CD4-positive, alpha-beta T cell treated with Interleukin-17A for 4 hours (primary cell): Measurements from ENCODE around the gene PSME3.
"Not testable (repeated sequence)": the region's sequence is repeated elsewhere in the genome, so short reads cannot be mapped to it uniquely, and the experiment has no call there.

Experiments used
- DNase-seq: peaks from one replicate; pipeline ENCODE4 v3.0.0-alpha.2; 2020; ENCODE audit warnings: mixed read lengths

Gene PSME3

DNA sequence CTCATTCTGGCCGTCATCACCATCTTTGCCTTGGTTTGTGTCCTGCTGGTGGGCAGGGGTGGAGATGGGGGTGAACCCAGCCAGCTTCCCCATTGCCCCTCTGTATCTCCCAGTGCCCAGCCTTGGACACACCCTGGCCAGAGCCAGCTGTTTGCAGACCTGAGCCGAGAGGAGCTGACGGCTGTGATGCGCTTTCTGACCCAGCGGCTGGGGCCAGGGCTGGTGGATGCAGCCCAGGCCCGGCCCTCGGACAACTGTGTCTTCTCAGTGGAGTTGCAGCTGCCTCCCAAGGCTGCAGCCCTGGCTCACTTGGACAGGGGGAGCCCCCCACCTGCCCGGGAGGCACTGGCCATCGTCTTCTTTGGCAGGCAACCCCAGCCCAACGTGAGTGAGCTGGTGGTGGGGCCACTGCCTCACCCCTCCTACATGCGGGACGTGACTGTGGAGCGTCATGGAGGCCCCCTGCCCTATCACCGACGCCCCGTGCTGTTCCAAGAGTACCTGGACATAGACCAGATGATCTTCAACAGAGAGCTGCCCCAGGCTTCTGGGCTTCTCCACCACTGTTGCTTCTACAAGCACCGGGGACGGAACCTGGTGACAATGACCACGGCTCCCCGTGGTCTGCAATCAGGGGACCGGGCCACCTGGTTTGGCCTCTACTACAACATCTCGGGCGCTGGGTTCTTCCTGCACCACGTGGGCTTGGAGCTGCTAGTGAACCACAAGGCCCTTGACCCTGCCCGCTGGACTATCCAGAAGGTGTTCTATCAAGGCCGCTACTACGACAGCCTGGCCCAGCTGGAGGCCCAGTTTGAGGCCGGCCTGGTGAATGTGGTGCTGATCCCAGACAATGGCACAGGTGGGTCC, 18.4 kb downstream of the PSME3 start:
- not testable (repeated sequence) for DNase-seq

DNA sequence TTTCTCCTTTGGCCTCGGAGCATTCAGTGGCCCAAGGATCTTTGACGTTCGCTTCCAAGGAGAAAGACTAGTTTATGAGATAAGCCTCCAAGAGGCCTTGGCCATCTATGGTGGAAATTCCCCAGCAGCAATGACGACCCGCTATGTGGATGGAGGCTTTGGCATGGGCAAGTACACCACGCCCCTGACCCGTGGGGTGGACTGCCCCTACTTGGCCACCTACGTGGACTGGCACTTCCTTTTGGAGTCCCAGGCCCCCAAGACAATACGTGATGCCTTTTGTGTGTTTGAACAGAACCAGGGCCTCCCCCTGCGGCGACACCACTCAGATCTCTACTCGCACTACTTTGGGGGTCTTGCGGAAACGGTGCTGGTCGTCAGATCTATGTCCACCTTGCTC, 19.2 kb downstream of the PSME3 start:
- no peak for DNase-seq

DNA sequence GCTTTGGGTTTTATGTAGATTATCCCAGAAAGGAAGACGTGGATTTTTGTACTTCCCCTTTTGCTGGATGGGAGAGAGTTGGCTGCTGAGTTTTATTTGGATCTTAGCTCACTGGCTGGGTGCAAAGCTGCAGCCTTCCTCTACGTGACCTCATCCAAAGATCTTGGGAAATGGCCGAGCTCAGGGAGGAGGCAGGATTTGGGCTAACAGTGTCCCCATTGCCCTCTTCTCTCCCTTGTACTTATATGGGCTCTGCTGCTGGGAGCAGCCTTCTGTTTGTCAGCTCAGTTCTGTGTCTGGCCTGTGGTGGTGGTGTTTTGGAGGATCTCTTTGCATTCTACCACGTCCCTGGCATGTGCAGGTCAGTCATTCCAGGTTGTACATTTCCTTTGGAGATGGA, 19.8 kb downstream of the PSME3 start:
- no peak for DNase-seq

DNA sequence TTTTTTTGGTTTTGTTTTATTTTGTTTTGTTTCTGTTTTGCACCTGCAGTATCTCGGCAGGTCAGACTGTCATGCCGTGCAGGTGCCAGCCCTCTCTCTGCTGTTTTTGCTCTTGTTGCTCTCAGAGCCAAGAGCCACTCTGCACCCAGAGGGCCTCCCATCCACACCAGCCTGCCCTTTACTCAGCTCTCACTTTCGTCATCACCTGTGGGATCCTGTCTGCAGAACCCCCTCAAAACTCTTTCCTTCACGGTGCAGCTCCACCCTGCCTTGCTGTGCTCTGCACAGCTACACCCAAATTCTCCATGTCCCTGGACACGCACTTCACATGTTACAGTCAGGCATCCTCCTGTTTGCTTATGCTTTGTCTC, 20.4 kb downstream of the PSME3 start:
- DNase-seq = no peak

DNA sequence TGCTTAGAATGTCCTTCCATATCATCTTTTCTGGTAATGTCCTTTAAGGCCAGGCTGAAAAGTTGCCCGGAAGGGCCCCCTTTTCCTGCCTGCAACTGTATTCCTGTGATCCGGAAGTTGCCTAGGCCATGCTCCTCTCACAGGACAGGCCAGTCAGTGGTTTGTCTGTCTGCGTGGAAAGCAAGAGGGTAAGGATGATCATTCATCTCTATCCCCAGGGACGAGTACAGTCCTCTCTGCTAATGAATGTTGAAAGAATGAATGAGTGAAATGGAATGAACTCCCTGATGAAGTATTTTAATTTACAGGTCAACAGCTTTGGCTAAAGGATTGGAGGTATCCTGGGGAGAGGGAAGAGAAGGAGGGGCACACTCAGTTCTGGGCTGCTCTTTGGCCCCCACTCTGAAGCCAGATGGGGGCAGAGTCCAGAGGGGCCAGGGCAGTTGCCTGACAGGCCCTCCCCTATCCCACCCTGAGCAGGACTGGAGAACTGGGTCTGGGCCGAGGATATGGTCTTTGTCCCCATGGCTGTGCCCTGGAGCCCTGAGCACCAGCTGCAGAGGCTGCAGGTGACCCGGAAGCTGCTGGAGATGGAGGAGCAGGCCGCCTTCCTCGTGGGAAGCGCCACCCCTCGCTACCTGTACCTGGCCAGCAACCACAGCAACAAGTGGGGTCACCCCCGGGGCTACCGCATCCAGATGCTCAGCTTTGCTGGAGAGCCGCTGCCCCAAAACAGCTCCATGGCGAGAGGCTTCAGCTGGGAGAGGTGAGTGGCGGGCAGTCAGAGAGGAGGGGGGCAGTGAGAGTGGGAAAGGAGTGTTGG, 21.0 kb downstream of the PSME3 start:
- DNase-seq = no peak

DNA sequence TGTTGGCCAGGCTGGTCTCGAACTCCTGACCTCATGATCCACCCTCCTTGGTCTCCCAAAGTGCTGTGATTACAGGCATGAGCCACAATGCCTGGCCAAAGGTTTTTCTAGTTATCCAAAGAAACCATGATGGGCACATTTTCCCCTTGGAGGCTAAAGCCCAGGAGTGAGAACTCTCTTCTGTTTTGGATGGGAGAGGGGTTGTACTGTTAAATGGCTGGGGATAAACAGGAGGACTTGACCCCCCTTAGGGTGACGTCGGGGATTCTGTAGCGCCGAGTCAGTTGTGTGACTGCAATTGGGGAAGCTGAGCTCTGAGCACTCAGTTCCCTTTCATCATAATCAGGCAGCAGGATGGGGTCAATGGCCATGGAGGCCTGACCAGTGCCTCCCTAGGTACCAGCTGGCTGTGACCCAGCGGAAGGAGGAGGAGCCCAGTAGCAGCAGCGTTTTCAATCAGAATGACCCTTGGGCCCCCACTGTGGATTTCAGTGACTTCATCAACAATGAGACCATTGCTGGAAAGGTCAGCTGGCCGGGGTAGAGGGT, 21.9 kb downstream of the PSME3 start:
- no peak for DNase-seq

DNA sequence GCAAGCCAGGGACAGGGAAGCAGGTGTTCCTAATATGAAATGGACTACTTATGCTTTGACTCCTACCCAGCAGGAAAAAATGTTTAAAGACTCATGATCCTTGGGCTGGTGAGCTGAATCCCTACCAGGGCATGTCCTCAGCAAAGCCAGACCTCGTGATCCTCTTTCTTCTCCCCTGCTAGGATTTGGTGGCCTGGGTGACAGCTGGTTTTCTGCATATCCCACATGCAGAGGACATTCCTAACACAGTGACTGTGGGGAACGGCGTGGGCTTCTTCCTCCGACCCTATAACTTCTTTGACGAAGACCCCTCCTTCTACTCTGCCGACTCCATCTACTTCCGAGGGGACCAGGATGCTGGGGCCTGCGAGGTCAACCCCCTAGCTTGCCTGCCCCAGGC, 22.9 kb downstream of the PSME3 start:
- not testable (repeated sequence) for DNase-seq

DNA sequence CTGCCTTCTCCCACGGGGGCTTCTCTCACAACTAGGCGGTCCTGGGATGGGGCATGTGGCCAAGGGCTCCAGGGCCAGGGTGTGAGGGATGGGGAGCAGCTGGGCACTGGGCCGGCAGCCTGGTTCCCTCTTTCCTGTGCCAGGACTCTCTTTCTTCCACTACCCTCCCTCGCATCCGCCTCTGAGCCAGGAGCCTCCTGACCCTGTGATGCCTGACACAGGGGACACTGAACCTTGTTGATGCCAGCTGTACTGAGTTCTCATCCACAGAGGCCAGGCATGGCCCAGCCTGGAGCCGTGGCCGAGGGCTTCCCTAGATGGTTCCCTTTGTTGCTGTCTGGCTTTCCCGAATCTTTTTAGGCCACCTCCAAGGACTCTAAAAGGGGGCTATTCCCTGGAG, 23.3 kb downstream of the PSME3 start:
- not testable (repeated sequence) for DNase-seq

DNA sequence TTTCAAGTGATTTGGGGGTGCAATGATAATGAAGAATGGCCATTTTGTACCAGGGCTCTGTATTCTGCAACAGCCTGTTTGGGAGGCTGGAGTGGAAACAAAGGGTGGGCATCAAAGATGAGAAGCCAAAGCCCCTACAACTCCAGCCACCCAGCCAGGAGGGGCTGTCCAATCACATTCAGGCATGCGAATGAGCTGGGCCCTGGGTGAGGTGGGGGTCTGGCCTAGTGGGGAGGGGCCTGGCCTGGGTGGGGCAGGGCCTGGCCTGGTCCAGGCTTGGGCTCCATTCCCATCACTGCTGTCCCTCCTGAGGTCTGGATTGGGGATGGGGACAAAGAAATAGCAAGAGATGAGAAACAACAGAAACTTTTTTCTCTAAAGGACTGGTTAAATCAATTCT, 24.2 kb downstream of the PSME3 start:
- DNase-seq = no peak

DNA sequence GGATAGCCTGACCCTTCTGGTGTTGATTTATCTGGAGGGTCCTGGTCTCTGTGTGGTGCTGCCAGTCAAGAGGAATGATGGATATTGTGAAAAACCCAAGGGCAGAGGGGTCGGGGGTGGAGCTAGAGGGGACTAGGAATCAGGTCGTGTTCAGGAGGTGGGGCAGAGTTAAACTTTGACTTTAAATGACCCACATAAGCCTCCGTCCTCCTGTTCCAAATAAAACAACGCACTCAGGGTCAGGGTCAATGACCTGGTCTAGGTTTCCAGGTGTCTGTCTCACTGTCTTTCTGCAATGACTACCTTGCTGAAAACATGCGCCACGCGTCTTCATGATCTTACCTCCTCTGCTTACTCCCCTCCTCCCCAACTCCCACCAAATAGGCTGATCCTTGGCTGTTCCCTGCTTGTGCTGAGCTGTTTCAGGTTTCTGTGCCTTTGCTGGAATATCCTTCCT, 32.5 kb downstream of the PSME3 start:
- DNase-seq = no peak

DNA sequence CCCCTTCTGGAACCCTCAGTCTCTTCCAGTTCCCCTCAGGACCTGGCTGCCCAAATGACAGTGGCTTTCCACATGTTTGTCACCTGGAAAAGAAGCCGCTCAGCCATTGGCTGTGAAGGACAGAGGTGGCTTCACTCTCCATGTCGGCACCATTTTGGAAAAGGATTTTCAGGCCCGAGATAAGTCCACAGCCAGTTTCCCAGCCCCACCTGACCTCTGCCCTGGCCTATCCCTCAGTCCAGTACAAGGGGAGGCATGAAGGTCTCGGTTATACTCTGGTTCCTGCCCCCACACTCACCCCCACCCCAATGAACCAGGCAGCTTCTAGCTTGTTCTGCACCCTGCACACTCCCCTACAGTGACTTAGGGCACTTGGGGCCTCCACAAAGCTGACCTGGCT, 33.0 kb downstream of the PSME3 start:
- DNase-seq = no peak

DNA sequence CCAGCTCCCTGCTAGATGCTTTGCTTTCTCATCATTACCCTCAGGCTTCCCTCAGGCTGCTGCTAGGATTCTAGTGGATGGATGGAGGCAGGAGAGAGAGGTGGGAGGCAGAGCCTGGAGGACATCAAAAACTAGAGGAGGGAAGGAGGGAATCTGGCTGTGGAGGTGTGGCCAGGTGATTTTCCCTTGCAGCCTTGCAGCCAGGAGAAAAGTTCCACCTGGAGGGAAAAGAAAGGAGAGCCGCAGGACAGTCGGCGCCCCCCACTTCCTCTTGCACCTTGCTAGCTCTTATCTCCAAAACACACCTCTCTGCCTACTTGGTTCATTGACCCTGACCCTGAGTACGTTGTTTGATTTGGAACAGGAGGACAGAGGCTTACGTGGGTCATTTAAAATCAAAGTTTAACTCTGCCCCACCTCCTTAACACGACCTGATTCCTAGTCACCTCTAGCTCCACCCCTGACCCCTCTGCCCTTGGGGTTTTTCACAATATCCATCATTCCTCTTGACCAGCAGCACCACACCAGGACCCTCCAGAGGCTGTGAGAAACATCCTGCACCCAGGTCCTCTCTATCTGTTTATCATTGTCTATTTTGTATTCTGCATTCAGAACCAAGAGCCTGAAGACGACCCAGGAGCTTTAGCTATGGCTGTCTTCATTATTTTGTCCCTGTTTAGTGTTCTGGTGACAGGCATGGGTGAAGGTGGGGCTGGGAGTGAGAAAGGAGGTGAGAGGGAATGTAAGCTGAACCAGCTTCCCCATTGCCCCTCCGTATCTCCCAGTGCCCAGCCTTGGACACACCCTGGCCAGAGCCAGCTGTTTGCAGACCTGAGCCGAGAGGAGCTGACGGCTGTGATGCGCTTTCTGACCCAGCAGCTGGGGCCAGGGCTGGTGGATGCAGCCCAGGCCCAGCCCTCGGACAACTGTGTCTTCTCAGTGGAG, 33.7 kb downstream of the PSME3 start:
- no peak for DNase-seq

DNA sequence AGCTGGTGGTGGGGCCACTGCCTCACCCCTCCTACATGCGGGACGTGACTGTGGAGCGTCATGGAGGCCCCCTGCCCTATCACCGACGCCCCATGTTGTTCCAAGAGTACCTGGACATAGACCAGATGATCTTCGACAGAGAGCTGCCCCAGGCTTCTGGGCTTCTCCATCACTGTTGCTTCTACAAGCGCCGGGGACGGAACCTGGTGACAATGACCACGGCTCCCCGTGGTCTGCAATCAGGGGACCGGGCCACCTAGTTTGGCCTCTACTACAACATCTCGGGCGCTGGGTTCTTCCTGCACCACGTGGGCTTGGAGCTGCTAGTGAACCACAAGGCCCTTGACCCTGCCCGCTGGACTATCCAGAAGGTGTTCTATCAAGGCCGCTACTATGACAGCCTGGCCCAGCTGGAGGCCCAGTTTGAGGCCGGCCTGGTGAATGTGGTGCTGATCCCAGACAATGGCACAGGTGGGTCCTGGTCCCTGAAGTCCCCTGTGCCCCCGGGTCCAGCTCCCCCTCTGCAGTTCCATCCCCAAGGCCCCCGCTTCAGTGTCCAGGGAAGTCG, 34.6 kb downstream of the PSME3 start:
- not testable (repeated sequence) for DNase-seq

DNA sequence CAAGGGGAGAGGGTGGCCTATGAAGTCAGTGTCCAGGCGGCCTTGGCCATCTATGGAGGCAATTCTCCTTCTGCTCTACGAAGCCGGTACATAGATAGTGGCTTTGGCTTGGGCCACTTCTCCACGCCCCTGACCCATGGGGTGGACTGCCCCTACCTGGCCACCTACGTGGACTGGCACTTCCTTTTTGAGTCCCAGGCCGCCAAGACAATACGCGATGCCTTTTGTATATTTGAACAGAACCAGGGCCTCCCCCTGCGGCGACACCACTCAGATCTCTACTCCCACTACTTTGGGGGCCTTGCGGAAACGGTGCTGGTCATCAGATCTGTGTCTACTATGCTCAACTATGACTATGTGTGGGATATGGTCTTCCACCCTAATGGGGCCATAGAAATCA, 35.1 kb downstream of the PSME3 start:
- DNase-seq = no peak

DNA sequence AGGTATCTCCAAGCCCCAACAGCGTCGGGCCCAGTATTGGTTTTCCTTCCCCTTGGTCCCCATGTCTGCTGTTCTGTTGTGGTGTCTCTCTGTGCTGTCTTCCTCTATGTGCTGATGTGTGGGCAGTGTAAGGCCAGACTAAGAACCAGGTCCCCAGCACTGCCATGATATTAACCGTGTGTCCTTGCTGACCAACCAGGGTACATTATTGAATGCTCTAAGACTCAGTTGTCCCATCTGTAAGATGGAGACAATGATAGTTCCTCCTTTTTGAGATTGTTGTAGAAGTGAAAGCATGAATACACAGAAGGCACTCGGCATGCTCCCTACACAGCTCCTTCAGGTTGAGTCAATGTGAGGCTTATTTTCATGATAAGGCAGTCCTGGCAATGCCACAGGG, 38.5 kb downstream of the PSME3 start:
- DNase-seq = no peak

DNA sequence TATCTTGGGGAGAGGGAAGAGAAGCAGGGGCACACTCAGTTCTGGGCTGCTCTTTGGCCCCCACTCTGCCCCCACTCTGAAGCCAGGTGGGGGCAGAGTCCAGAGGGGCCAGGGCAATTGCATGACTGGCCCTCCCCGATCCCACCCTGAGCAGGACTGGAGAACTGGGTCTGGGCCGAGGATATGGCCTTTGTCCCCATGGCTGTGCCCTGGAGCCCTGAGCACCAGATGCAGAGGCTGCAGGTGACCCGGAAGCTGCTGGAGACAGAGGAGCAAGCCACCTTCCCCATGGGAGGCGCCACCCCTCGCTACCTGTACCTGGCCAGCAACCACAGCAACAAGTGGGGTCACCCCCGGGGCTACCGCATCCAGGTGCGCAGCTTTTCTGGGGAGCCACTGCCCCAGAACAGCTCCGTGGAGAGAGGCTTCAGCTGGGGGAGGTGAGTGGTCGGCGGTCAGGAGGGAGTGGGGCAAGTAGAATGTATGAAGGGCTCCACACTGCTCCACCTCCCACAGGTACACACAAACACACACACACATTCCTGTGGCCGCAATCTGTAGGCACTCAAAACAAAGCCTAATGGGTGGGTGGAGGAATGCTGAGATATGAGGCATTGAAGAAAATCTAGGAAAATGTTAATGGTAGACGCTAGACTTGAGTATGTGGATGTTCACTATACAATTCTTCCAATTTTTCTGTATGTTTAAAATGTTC, 39.2 kb downstream of the PSME3 start:
- DNase-seq = no peak

DNA sequence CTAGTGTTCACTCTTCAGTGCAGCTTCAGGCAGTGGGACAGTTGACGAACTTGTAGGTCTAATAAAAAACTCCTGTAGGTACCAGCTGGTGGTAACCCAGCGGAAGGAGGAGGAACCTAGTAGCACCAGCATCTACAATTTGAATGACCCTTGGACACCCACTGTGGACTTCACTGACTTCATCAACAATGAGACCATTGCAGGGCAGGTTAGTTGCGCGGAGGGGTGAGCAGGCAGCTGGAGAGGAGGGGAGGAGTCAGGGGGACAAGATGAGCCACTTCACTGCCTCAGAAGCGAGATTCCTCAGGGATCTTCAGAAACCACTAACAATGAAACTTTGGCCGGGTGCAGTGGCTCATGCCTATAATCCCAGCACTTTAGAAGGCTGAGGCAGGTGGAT, 40.1 kb downstream of the PSME3 start:
- DNase-seq = no peak

DNA sequence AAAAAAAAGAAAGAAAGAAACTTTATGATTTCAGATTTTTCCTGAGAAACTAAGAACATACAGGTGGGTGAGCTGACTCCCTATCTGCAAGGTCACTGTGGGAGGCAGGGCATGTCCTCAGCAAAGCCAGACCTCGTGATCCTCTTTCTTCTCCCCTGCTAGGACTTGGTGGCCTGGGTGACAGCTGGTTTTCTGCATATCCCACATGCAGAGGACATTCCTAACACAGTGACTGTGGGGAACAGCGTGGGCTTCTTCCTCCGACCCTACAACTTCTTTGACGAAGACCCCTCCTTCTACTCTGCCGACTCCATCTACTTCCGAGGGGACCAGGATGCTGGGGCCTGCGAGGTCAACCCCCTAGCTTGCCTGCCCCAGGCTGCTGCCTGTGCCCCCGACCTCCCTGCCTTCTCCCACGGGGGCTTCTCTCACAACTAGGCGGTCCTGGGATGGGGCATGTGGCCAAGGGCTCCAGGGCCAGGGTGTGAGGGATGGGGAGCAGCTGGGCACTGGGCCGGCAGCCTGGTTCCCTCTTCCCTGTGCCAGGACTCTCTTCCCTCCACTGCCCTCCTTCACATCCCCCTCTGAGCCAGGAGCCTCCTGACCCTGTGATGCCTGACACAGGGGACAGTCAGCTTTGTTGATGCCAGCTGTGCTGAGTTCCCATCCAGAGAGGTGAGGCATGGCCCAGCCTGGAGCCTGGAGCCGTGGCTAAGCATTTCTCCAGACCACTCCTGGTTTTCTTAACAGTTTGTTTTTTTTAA, 40.9 kb downstream of the PSME3 start:
- DNase-seq = not testable (repeated sequence)

DNA sequence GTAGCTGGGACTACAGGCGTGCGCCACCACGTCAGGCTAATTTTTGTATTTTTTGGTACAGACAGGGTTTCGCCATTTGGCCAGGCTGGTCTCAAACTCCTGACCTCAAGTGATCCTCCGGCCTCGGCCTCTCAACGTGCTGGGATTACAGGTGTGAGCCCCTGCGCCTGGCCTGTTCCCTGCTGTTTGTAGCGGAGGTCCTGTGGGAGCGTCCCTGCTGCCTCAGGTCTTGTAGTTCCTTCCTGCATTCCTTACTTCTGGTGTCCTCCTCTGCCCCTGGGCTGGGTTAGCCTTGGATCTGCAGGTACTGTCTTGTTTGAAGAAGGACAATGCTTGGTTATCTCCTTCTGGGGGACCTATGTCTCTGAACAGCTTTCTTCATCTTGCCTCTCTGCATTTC, 43.8 kb downstream of the PSME3 start:
- DNase-seq = no peak

DNA sequence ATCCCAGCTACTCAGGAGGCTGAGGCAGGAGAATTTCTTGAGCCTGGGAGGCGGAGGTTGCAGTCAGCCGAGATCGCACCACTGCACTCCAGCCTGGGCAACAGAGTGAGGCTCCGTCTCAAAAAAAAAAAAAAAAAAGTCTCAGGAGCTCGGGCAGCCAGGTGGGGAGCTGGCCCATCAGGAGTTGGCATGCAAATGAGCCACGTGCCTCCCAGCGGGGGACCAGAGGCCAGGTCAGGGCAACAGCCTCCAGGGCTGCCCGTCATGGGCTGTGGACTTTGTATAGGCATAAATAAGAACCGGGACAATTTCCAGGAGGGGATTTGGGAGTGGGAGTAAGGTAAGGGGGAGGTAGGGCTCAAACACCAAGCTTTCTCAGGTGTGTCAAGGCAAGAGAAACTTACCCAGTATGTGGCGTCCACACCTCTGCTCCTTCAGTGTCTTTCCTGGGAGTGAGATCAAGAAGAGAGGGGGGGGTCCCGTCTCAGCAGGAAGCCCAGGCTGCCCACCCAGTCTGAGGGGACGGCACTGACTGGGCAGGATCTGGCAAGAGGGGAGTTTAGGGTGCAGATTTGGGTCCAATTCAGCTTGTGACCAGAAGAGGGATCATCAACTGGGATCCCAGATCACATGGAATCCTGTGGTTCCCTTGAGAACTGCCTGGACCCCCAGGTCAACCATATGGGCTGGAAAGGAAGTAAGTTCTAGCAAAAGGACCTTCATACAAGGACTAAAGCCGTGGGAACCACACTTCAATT, 45.1 kb downstream of the PSME3 start:
- DNase-seq = no peak
